Measurements from ENCODE around the gene CLCN7. TPM values are rescaled to one million over a fixed set of nuclear protein-coding genes. Genes with fewer than 3 reads are reported as not detected.

Gene CLCN7
- 102 TPM for polyA plus RNA-seq

GRCh38 chr16:1474796-1475551 is at the start of gene CLCN7:
Gene CLCN7, minus strand, starts transcription at chr16:1475028. Its CDS starts 54 bp downstream, at chr16:1474974.
- H3K27me3 Mint-ChIP-seq, result no peaks in the 10 kb centered on the region
- peak within 1 kb of the TSS; percentile 83 to 93 (median 89) for H3K4me3 Mint-ChIP-seq
- peaks cover 2% of the 10 kb centered on the region for H3K36me3 Mint-ChIP-seq
- peak within 1 kb of the TSS; percentile 90 to 97 (median 91) for H3K27ac Mint-ChIP-seq
- H3K9me3 Mint-ChIP-seq, result no peaks in the 10 kb centered on the region
- peaks cover 15 to 40% (median 29%) of the 10 kb centered on the region in 3 donors for H3K4me1 Mint-ChIP-seq

- Mint-ChIP-seq H3K4me1 (peaks cover 0 to 4% (median 2%) of the 10 kb centered on the region in 3 donors), H3K36me3 (peaks cover under 1% of the 10 kb centered on the region), H3K4me3 (no peak overlapping the region), H3K27me3 (peaks cover 1% of the 10 kb centered on the region), H3K27ac (no peak overlapping the region), H3K9me3 (no peaks in the 10 kb centered on the region)
Observed at GRCh38 chr16:1524366-1524765, 49.5 kb upstream of the CLCN7 start.

- Mint-ChIP-seq H3K27me3 (peaks cover 1% of the 10 kb centered on the region), H3K27ac (no peak overlapping the region), H3K4me3 (no peak overlapping the region), H3K4me1 (peaks cover 0 to 4% (median 2%) of the 10 kb centered on the region in 3 donors), H3K36me3 (no peaks in the 10 kb centered on the region), H3K9me3 (no peaks in the 10 kb centered on the region)
Observed at GRCh38 chr16:1523581-1524245, 48.9 kb upstream of the CLCN7 start.

- Mint-ChIP-seq H3K9me3 (peaks cover 0 to 2% (median 0%) of the 10 kb centered on the region in 3 donors), H3K36me3 (no peaks in the 10 kb centered on the region), H3K27me3 (no peaks in the 10 kb centered on the region), H3K4me3 (no peak overlapping the region), H3K4me1 (peaks cover 0 to 2% (median 0%) of the 10 kb centered on the region in 3 donors), H3K27ac (no peak overlapping the region)
Observed at GRCh38 chr16:1520461-1520860, 45.6 kb upstream of the CLCN7 start.

GRCh38 chr16:1519831-1520230 is 45.0 kb upstream of the CLCN7 start:
- Mint-ChIP-seq H3K27ac (no peak overlapping the region), H3K9me3 (peaks cover 1 to 4% (median 2%) of the 10 kb centered on the region in 3 donors), H3K4me3 (no peak overlapping the region), H3K36me3 (no peaks in the 10 kb centered on the region), H3K4me1 (peaks cover 0 to 2% (median 0%) of the 10 kb centered on the region in 3 donors), H3K27me3 (no peaks in the 10 kb centered on the region)

GRCh38 chr16:1518626-1519135 is 43.9 kb upstream of the CLCN7 start:
- Mint-ChIP-seq H3K36me3 (no peaks in the 10 kb centered on the region), H3K4me1 (peaks cover 0 to 2% (median 0%) of the 10 kb centered on the region in 3 donors), H3K27ac (peak overlapping the region in 1 of 3 donors; percentile 92), H3K9me3 (peaks cover 2 to 5% (median 4%) of the 10 kb centered on the region in 3 donors), H3K27me3 (no peaks in the 10 kb centered on the region), H3K4me3 (no peak overlapping the region)

GRCh38 chr16:1514507-1514906 is 39.7 kb upstream of the CLCN7 start:
- Mint-ChIP-seq H3K4me3 (no peak overlapping the region), H3K27me3 (no peaks in the 10 kb centered on the region), H3K36me3 (no peaks in the 10 kb centered on the region), H3K27ac (no peak overlapping the region), H3K9me3 (peaks cover 2 to 5% (median 4%) of the 10 kb centered on the region in 3 donors), H3K4me1 (peaks cover 0 to 2% (median 0%) of the 10 kb centered on the region in 3 donors)

GRCh38 chr16:1512774-1513173 is 37.9 kb upstream of the CLCN7 start:
- Mint-ChIP-seq H3K36me3 (no peaks in the 10 kb centered on the region), H3K27ac (no peak overlapping the region), H3K4me3 (peak overlapping the region in 1 of 4 donors; percentile 77), H3K27me3 (no peaks in the 10 kb centered on the region), H3K9me3 (peaks cover 2 to 5% (median 4%) of the 10 kb centered on the region in 3 donors), H3K4me1 (peaks cover 0 to 2% (median 0%) of the 10 kb centered on the region in 3 donors)

GRCh38 chr16:1511662-1512569 is 37.1 kb upstream of the CLCN7 start:
- Mint-ChIP-seq H3K9me3 (peaks cover 2 to 5% (median 4%) of the 10 kb centered on the region in 3 donors), H3K27me3 (no peaks in the 10 kb centered on the region), H3K4me3 (peak overlapping the region in 1 of 4 donors; percentile 51), H3K36me3 (no peaks in the 10 kb centered on the region), H3K4me1 (peaks cover 0 to 2% (median 0%) of the 10 kb centered on the region in 3 donors), H3K27ac (no peak overlapping the region)

- H3K4me1 Mint-ChIP-seq, result no peaks in the 10 kb centered on the region
Observed at GRCh38 chr16:1510941-1511351, 36.1 kb upstream of the CLCN7 start.

GRCh38 chr16:1510272-1510671 is 35.4 kb upstream of the CLCN7 start:
- H3K4me3 Mint-ChIP-seq, result peak overlapping the region in 1 of 4 donors; percentile 28
- no peaks in the 10 kb centered on the region for H3K27me3 Mint-ChIP-seq
- peaks cover 2 to 4% (median 3%) of the 10 kb centered on the region in 3 donors for H3K9me3 Mint-ChIP-seq
- H3K27ac Mint-ChIP-seq, result no peak overlapping the region
- H3K4me1 Mint-ChIP-seq, result no peaks in the 10 kb centered on the region
- H3K36me3 Mint-ChIP-seq, result no peaks in the 10 kb centered on the region

More at GRCh38 chr16:1510941-1511351, 36.1 kb upstream of the CLCN7 start:
- Mint-ChIP-seq H3K27ac (no peak overlapping the region), H3K27me3 (no peaks in the 10 kb centered on the region), H3K4me3 (no peak overlapping the region), H3K9me3 (peaks cover 2 to 5% (median 4%) of the 10 kb centered on the region in 3 donors), H3K36me3 (no peaks in the 10 kb centered on the region)

GRCh38 chr16:1509307-1510221 is 34.7 kb upstream of the CLCN7 start:
- H3K27me3 Mint-ChIP-seq, result no peaks in the 10 kb centered on the region
- no peak overlapping the region for H3K27ac Mint-ChIP-seq
- H3K36me3 Mint-ChIP-seq, result no peaks in the 10 kb centered on the region
- no peaks in the 10 kb centered on the region for H3K9me3 Mint-ChIP-seq
- no peak overlapping the region for H3K4me3 Mint-ChIP-seq
- H3K4me1 Mint-ChIP-seq, result no peaks in the 10 kb centered on the region

- Mint-ChIP-seq H3K36me3 (no peaks in the 10 kb centered on the region), H3K9me3 (no peaks in the 10 kb centered on the region), H3K4me1 (no peaks in the 10 kb centered on the region), H3K27ac (no peak overlapping the region), H3K27me3 (no peaks in the 10 kb centered on the region), H3K4me3 (no peak overlapping the region)
Observed at GRCh38 chr16:1508494-1509187, 33.8 kb upstream of the CLCN7 start.
